HG03196 (cell line): Measurements from ENCODE around the gene MIEF1.

ENCODE experiments used
- ATAC-seq: cut with Tn5 transposase; IDR thresholded peaks from one replicate; pipeline ENCODE4 v1.9.1; 2021; ENCODE audit not compliant: unreplicated experiment

Gene MIEF1

DNA sequence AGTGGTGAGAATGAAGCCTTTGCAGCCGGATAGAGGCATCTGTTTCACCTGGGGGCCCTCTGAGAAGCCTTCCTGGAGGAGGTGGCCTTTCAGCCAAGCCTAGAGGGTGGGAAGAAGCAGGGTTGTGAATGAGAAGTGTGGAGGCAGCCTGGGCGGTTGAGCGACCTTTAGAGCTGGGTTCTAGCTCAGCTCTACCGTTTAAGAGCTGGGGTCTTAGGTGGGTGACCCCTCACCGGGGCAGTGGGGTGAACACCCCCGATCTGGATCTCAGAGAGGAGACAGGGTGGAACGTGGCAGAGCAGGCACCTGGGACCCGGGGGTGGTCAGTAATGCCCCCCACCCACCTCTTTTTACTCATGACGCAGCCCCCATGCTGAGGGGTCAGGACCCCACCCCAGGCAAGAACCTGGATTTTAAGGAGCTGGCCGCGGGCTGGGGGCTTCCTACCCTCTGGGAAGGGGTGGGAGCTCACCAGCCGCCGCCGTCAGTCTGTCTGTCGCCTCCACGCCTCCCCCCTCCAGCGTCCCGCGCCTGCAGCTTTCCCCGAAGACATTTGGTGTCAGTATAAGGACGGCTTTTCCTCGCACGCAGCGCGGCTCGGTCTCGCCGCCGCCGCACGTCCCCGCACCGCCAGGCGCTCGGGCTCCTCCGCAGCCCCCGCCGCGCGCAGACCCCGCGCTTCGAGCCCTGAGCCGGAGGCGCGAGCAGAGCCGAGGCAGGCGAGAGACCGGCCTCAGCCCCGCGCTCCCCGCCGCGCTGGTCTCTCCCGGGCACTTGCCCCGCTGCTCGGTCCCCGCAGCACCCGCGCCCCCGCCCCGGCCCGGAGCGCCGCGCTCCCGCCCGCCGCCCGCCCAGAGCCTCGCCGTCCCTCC lies 55.1 kb downstream of the MIEF1 start:
- no peak for ATAC-seq

DNA sequence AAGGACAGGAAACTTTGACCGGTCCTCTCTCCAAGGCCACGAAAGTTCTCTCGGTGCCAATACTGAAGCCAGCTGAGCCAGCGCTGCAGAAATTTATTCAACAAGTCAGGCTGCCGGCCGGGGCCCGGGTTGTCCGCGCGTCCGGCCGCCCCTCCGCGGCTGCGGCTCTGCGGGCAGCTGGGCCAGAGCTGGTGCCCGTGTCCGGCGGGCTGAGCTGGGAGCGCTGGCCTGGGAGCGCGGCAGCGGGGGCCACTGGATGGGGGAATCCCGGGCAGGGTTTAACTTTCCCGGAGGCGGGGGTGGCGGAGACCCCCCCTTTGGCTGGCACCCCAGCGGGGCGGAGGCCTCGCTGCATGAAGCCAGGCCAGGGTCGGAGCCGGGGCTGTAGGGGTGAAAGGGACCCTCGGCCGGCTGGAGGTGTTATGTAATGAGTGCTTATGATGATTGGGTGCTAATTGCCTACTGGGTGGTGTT lies 56.2 kb downstream of the MIEF1 start:
- ATAC-seq = no peak

DNA sequence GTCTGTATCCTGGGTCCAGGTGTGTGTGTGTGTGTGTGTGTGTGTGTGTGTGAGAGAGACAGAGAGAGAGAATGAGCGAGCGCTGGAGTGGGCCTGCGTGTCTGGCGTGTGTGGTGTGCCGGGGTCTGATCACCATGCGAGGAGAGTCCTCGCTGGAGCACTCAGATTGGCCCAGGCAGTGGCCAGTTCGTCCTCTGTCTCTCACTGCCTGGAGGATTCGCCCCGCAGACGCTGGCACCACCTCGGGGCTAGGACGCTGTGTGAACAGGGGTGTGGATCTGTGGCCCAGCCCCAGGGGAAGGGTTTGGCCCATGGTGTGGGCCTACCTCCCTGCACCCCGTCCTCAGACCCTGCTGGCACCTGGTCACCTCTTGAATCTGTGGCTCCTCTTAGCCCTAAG lies 56.9 kb downstream of the MIEF1 start:
- ATAC-seq = no peak

DNA sequence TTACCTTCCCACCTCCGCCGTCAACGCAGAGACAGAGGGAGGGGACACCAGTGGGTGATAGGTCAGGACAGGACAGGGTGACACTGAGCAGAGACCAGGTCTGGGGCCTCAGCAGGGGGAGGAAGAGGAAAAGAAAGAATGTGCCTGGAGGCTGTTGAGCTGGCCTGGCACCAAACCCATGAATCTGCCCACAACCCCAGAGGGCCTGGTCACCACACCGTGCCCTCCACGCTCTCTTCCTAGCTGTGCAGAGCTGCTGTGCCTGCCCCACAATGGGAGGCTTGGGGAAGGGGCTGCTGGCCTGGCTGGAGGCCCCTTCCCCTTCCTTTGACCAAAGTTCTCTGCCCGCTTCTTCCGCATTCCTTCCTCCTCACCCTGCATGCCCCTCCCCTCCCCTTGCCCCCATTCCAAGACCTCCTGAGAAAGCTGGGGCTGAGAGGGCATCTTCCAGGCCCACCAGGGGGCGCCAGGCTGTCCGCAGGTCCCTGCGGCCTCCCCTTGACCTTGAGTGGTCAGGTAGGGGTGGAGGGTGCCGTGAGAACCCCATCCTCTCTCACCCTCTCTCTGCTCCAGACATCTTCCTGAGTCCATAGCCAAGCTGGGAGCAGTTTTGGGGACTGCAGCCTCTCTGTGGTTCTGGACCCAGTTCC lies 57.5 kb downstream of the MIEF1 start:
- no peak for ATAC-seq

DNA sequence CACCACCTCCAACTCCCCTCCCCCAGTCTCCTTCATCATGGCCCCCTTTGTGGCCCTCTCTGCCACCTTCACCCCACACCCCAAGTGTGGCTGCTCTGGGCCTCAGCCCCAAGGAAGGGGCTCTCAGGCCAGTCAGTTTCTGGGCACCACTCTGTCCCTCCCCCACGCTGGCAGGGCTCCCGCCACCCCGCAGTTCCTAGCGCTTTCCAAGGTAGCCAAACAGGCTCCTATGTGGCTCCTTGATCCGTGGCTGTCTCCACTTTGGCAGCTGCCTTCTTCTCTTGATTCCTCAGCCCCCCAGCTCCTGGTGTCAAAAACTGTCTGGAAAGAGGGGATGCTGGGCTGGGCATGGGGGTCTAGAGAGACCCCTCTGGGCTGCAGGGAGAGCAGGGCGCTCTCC lies 58.0 kb downstream of the MIEF1 start:
- no peak for ATAC-seq

DNA sequence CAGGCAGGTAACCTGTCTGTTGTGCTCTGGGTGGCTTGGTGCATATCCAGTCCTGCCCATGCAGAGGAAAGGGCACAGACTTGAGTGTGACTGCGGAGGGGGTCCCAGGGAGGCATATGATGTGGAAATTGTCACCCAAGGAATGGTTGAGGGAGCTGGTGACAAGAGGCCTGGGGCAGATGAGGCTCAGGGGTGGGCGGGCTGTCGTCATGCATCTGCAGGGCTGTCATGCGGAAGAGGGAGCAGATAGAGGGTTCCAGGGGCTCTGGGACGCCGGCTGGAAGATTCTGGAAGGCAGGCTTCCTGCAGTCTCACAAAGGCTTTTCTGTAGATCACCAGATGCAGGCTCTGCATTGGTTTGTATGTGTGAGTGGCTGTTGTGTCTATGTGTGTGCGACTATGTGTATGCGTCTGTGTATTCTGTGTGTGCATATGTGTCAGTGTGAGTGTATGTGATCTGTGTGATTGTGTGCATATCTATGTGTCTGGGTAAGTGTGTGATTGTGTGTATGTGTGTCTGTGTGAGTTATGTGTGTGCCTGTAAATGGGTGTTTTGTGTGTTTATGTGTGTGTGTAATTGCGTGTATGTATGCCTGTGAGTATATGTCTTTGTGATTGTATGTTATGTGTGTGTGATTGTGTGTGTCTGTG lies 60.9 kb downstream of the MIEF1 start:
- ATAC-seq = no peak

DNA sequence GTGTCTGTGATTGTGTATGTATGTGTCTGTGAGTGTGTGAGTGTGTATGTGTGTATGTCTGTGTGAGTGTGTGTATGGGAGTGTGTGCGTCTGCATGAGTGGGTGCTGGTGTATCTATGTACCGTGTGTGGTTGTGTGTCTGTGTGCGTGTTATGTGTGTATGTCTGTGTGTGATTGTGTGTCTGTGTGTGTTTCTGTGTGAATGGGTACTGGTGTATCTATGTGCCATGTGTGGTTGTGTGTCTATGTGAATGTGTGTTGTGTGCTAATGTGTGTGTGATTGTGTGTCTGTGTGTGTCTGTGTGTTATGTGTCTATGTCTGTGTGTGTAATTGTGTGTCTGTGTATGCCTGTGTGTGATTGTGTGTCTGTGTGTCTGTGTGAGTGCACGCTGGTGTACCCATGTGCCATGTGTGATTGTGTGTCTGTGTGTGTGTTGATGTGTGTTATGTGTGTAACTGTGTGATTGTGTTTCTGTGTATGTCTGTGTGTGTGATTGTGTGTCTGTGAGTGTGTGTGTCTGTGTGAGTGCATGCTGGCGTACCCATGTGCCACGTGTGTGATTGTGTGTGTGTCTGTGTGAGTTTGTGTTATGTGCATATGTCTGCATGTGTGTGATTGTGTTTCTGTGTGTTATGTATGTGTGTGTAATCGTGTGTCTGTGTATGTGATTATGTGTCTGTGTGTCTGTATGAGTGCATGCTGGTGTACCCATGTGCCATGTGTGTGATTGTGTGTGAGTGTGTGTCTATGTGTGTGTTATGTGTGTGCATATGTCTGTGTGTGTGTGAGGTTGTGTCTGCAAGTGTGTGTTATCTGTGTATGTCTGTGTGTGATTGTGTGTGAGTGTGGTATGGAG lies 61.7 kb downstream of the MIEF1 start:
- no peak for ATAC-seq

DNA sequence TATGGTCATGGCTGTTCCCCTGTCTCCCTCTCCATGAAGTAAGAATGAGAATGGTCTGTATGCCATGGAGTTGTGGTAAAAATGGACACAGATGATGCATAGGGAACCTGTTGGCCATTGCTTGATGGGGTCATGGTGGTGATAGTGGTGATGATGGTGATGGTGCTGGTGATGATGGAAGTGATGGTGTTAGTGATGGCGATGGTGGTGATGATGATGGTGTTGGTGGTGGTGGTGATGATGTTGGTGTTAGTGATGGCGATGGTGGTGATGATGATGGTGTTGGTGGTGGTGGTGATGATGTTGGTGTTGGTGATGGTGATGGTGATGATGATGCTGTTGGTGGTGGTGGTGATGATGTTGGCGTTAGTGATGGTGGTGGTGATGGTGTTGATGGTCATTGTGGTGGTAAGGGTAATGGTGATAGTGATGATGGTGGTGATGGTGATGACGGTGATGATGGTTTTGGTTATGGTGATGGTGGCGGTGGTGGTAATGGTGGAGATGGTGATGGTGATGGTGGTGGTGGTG lies 63.4 kb downstream of the MIEF1 start:
- no peak for ATAC-seq

DNA sequence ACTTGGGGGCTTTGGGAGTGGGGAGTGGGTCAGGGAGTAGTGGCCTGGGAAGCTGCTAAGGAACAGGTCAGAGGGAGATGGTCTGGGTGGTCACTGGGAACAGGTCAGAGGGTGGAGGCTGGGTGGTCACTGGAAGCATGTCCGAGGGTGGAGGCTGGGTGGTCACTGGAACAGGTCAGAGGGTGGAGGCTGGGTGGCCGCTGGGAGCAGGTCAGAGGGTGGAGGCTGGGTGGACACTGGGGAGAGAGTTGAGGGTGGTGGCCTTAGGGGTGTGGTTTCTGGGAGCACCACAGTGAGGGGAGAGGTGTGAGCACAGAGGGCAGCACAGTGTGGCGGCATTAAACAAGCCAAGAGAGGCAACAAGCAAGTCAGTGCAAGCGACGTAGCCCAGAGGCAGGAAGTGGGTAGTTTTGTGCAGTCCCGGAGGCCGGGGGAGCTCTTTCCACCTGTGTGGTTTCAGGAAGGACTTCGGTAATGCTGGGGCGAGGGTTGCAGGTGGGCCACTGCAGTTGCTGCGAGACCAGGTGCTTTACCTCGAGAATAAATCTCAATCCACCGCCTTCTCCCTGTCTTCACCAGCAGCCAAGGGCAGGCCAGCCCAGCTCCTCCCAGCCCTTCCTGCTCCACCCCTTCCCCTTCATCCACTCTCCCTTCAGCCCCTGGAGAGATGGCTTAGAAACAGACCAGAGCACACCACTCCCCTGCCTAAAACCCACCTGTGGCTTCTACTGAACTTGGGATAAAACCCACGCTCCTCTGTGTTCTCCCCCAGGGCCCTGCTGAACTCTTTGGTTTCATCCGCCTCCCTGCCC lies 65.3 kb downstream of the MIEF1 start:
- no peak for ATAC-seq
